Common myeloid progenitor, CD34-positive (primary cell): ENCODE data around the gene PM20D1.
A peak's percentile ranks its signal among the peaks of the same experiment; 100 is the strongest.
"Not testable (repeated sequence)": the region's sequence is repeated elsewhere in the genome, so short reads cannot be mapped to it uniquely, and the experiment has no call there.

Experiments used
- CTCF ChIA-PET: fragments of 350-600 bp; sonication (Branson Sonifier 250); formaldehyde crosslinking; loops from one replicate; lab custom pipeline; 2021; ENCODE audit warnings: antibody characterized with exemption; lab: Charles Lee
- POLR2A ChIA-PET: fragments of 350-600 bp; sonication (Branson Sonifier 250); formaldehyde crosslinking; loops from one replicate; lab custom pipeline; 2021; ENCODE audit warnings: antibody characterized with exemption; lab: Charles Lee
- DNase-seq, 3 donors: peaks; one replicate each; pipeline versions ENCODE4 v3.0.0 to v3.0.0-alpha.2; 2013
- H3K27ac ChIP-seq, 2 experiments: 1 replicate in 1 of 2; 2 replicates in 1 of 2; pipeline ENCODE4 v1.7.0; 2013; ENCODE audit warnings: inconsistent platforms in 2 of 2, low read length in 2 of 2, mild to moderate bottlenecking in 2 of 2, low read depth in 1 of 2, moderate library complexity in 1 of 2; ENCODE audit not compliant: severe bottlenecking in 2 of 2, insufficient read depth in 1 of 2, poor library complexity in 1 of 2
- H3K27me3 ChIP-seq, 5 experiments: replicated peaks in 2 of 5; 1 replicate in 3 of 5; 2 replicates in 2 of 5; pipeline versions ENCODE4 v1.6.1 to v1.7.0; 2013; ENCODE audit warnings: low read length in 4 of 5, mild to moderate bottlenecking in 2 of 5, moderate library complexity in 2 of 5, inconsistent platforms in 1 of 5; ENCODE audit not compliant: insufficient read depth in 5 of 5, control insufficient read depth in 4 of 5
- H3K36me3 ChIP-seq, 4 experiments: 1 replicate in 2 of 4; 2 replicates in 2 of 4; pipeline versions ENCODE4 v1.6.1 to v1.7.0; 2013; ENCODE audit warnings: low read length in 3 of 4, control low read depth in 1 of 4, mild to moderate bottlenecking in 1 of 4; ENCODE audit not compliant: control insufficient read depth in 4 of 4, insufficient read depth in 4 of 4
- H3K4me1 ChIP-seq, 4 experiments: 1 replicate in 3 of 4; 2 replicates in 1 of 4; pipeline versions ENCODE4 v1.6.1 to v1.7.1; 2013; ENCODE audit warnings: low read length in 3 of 4, mild to moderate bottlenecking in 3 of 4, control low read depth in 1 of 4, inconsistent platforms in 1 of 4, moderate library complexity in 1 of 4; ENCODE audit not compliant: control insufficient read depth in 4 of 4, insufficient read depth in 4 of 4; ENCODE audit errors: control extremely low read depth in 1 of 4
- H3K4me3 ChIP-seq, 7 experiments: 1 replicate in 4 of 7; 2 replicates in 3 of 7; pipeline versions ENCODE4 v1.5.1 to v1.7.0; 2013; ENCODE audit warnings: mild to moderate bottlenecking in 7 of 7, low read length in 6 of 7, moderate library complexity in 6 of 7, inconsistent platforms in 2 of 7, low read depth in 2 of 7, control low read depth in 1 of 7; ENCODE audit not compliant: insufficient read depth in 4 of 7, control insufficient read depth in 1 of 7; ENCODE audit errors: extremely low read depth in 1 of 7
- H3K9me3 ChIP-seq, 5 experiments: 1 replicate in 4 of 5; 2 replicates in 1 of 5; pipeline versions ENCODE4 v1.6.1 to v1.7.1; 2013; ENCODE audit warnings: low read length in 4 of 5, mild to moderate bottlenecking in 2 of 5, inconsistent platforms in 1 of 5, low read depth in 1 of 5, moderate library complexity in 1 of 5; ENCODE audit not compliant: control insufficient read depth in 4 of 5, insufficient read depth in 2 of 5; ENCODE audit errors: control extremely low read depth in 1 of 5
- WGBS: methylation state at CpG from one replicate; pipeline ENCODE4 v1.1.5; 2013; ENCODE audit not compliant: insufficient coverage; 5-methylcytosine and 5-hydroxymethylcytosine counted together

The PM20D1 gene

DNA sequence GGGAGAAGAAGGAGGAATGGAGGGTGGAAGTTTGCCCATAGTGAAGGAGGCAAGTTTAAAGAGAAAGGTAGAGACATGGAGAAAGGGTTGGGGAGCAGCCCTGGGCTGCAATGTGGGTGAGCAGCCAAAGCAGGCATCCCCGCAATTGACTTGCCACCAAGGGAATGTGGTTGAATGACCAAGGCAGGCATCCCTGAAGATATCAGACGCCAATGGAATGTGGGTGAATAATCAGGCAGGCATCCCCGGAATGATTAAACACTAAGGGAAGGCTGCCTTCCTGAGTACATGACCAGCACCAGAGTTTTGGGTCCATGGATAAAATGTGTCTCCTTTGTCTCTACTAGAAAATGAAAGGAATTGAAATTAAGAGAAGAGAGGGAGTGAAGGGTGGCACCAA is 39.8 kb upstream of the PM20D1 start:
- H3K36me3 ChIP-seq, DNase-seq, POLR2A ChIA-PET, H3K4me1 ChIP-seq, H3K27ac ChIP-seq, H3K4me3 ChIP-seq, H3K27me3 ChIP-seq, CTCF ChIA-PET: not testable (repeated sequence)
- WGBS = 96% methylated on average over 3 of the region's 3 CpGs
- peaks cover 0 to 12% (median 2%) of the 10 kb centered on the region in 5 experiments for H3K9me3 ChIP-seq

DNA sequence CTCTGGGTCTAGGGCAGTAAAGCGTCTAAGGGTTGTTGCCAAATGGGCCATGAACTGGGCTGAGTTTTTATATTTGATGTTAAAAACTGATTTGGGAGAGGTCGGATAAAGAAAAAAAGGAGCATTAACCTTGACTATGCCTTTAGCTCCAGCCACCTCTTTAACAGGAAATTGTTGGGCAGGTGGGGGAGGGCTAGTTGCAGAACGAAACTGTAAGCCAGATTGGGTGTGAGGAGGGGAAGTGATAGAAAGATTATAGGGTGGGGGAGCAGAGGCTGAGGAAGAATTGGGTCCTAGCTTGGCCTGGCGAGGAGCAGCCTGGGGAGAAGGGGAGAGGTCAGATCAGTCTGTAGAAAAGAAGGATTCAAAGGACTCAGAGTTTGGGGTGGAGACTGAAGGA is 39.1 kb upstream of the PM20D1 start:
- H3K4me1 ChIP-seq, H3K27ac ChIP-seq, H3K36me3 ChIP-seq, H3K4me3 ChIP-seq, H3K27me3 ChIP-seq: not testable (repeated sequence)
- peaks cover 0 to 12% (median 2%) of the 10 kb centered on the region in 5 experiments for H3K9me3 ChIP-seq
- WGBS = 74% methylated on average over 4 of the region's 4 CpGs
- DNase-seq = peak in 1 of 3 donors; percentile 11
- ChIA-PET CTCF (interaction anchor here (0.7 kb wide), 1 partner anchor 39 kb away, joined by 3 read pairs; the partner anchor contains the start of gene PM20D1), POLR2A (interaction anchor here (0.7 kb wide), 1 partner anchor 148 kb away, joined by 3 read pairs; no protein-coding TSS in a partner anchor)

DNA sequence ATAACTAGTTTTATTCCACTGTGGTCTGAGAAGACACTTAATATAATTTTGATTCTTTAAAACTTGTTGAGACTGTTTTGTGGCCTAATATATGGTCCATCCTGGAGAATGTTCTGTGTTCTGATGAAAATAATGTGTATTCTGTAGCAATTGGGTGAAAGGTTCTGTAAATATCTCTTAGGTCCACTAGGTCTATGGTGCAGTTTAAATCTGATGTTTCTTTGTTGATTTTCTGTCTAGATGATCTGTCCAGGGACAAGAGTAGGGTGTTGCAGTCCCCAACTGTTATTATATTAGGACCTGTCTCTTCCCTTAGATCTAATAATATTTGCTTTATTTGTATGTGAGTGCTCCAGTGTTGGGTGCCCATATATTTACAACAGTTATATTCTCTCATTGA is 33.9 kb upstream of the PM20D1 start:
- H3K4me1 ChIP-seq = no peaks in the 10 kb centered on the region
- H3K4me3 ChIP-seq = no peak overlapping the region
- CTCF ChIA-PET = no interaction called here
- no peaks in the 10 kb centered on the region for H3K36me3 ChIP-seq
- H3K27ac ChIP-seq = no peak overlapping the region
- H3K9me3 ChIP-seq = peaks cover 0 to 32% (median 11%) of the 10 kb centered on the region in 5 experiments
- peaks cover 0 to 14% (median 4%) of the 10 kb centered on the region in 5 experiments for H3K27me3 ChIP-seq
- no peak for DNase-seq
- POLR2A ChIA-PET = no interaction called here

DNA sequence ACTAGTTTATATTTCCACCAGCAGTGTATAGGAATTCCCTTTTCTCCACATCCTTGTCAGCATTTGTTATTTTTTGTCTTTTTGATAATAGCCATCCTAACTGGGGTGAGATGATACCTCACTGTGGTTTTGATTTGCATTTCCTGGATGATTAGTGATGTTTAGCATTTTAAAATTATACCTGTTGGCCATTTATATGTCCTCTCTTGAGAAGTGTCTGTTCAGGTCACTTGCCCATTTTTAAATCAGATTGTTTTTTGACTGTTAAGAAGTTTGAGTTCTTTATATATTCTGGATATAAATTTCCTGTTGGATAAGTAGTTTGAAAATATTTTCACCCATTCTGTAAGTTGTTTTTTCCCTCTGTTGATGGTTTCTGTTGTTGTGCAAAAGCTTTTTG is 31.0 kb upstream of the PM20D1 start:
- H3K27ac ChIP-seq = no peak overlapping the region
- DNase-seq = no peak
- H3K4me3 ChIP-seq = no peak overlapping the region
- ChIA-PET CTCF (no interaction called here), POLR2A (no interaction called here)
- no peaks in the 10 kb centered on the region for H3K36me3 ChIP-seq
- H3K9me3 ChIP-seq = peaks cover 0 to 24% (median 5%) of the 10 kb centered on the region in 5 experiments
- peaks cover 0 to 14% (median 3%) of the 10 kb centered on the region in 5 experiments for H3K27me3 ChIP-seq
- no peaks in the 10 kb centered on the region for H3K4me1 ChIP-seq

DNA sequence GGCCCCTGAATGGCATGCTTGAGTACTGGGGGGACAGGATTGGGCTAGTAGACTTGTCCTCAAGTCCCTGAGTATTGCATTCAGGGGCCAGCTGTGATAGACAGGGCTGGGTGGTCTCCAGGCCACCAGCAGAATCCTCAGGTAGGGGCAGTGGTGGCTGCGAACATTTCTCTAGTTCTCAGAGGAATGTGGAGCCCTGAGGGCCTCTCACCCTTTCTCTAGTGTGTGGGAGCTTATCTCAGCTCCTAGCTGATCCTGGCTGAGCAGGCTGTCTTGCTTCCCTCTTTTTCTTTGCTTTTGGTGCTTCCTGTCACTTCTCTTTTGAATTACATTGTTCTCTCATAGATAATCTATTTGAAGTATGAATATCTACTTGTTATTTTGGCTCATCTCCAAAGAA is 30.0 kb upstream of the PM20D1 start:
- POLR2A ChIA-PET = interaction anchor here (0.6 kb wide), 1 partner anchor 78 kb away, joined by 3 read pairs; no protein-coding TSS in a partner anchor
- no peaks in the 10 kb centered on the region for H3K36me3 ChIP-seq
- H3K9me3 ChIP-seq = peaks cover under 1 to 22% (median 5%) of the 10 kb centered on the region in 5 experiments
- H3K27me3 ChIP-seq = peaks cover 0 to 21% (median 3%) of the 10 kb centered on the region in 5 experiments
- H3K27ac ChIP-seq = no peak overlapping the region
- no peaks in the 10 kb centered on the region for H3K4me1 ChIP-seq
- no peak for DNase-seq
- WGBS = no CpG with 5 or more reads among the region's 1 CpG
- CTCF ChIA-PET = no interaction called here
- H3K4me3 ChIP-seq = no peak overlapping the region

DNA sequence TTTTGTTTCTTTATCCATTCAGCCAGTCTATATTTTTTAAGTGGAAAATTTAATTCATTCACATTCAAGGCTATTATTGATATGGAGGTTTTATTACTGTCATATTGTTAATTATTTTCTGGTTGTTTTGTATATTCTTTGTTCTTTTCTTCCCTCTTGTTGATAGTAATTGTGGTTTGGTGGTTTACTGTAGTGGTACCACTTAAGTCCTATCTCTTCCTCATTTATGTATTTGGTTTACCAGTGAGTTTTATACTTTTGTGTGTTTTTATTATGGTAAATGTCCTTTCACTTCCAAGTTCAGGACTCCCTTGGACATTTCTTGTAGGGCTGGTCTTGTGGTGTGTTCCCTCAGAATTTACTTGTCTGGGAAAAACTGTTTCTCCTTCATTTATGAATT is 28.1 kb upstream of the PM20D1 start:
- H3K27me3 ChIP-seq = peaks cover 0 to 23% (median 3%) of the 10 kb centered on the region in 5 experiments
- H3K4me1 ChIP-seq = no peaks in the 10 kb centered on the region
- peaks cover 3 to 22% (median 7%) of the 10 kb centered on the region in 5 experiments for H3K9me3 ChIP-seq
- peak; percentile 23 to 70 (median 60) for DNase-seq
- ChIA-PET CTCF (interaction anchor here (1.4 kb wide), 1 partner anchor 62 kb away, joined by 3 read pairs; no protein-coding TSS in a partner anchor), POLR2A (no interaction called here)
- H3K36me3 ChIP-seq = no peaks in the 10 kb centered on the region
- H3K27ac ChIP-seq = no peak overlapping the region
- no peak overlapping the region for H3K4me3 ChIP-seq

DNA sequence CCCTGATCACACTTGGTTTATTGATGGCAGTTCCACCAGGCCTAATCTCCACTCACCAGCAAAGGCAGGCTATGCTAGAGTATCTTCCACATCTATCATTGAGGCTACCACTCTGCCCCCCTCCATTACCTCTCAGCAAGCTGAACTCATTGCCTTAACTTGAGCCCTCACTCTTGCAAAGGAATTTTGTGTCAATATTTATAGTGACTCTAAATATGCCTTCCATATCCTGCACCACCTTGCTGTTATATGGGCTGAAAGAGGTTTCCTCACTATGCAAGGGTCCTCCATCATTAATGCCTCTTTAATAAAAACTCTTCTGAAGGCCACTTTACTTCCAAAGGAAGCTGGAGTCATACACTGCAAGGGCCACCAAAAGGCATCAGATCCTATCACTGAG is 23.2 kb upstream of the PM20D1 start:
- POLR2A ChIA-PET, DNase-seq, H3K4me3 ChIP-seq, H3K27ac ChIP-seq, H3K36me3 ChIP-seq, CTCF ChIA-PET, H3K4me1 ChIP-seq: not testable (repeated sequence)
- H3K9me3 ChIP-seq = peaks cover 1 to 16% (median 11%) of the 10 kb centered on the region in 5 experiments
- H3K27me3 ChIP-seq = peaks cover 0 to 16% (median 3%) of the 10 kb centered on the region in 5 experiments
